Measurements from ENCODE around the gene PRB4. TPM values are rescaled to one million over a fixed set of nuclear protein-coding genes. Genes with fewer than 3 reads are reported as not detected.
"Not testable (repeated sequence)": the region's sequence is repeated elsewhere in the genome, so short reads cannot be mapped to it uniquely, and the experiment has no call there.

The PRB4 gene
- total RNA-seq (2016; rRNA removed; fragmentation: Illumina TruSeq; extraction: Trizol) (not detected in 2 replicates), polyA plus RNA-seq (2011; rRNA removed) (not detected in 2 replicates), polyA minus RNA-seq (2011; rRNA and poly(A)+ RNA removed; ENCODE audit: low replicate concordance) (not detected in 2 replicates), Bru-seq, nascent RNA (not detected), BruChase-seq, experiment 1, labeled RNA remaining after a 6-hour chase (not detected), BruChase-seq, experiment 2, labeled RNA remaining after a 2-hour chase (not detected)
- not detected in 2 replicates for total RNA-seq (2016; cell fraction: cytosol; rRNA removed; fragmentation: Illumina TruSeq; extraction: Trizol; ENCODE audit: low read depth)
- not detected in 2 replicates for total RNA-seq (2016; cell fraction: insoluble cytoplasmic fraction; rRNA removed; fragmentation: Illumina TruSeq; extraction: Trizol)
- total RNA-seq (2016; cell fraction: membrane; rRNA removed; fragmentation: Illumina TruSeq; extraction: Trizol), result not detected in 2 replicates
- not detected in 2 replicates for total RNA-seq (2016; cell fraction: nucleus; rRNA removed; fragmentation: Illumina TruSeq; extraction: Trizol)
- not detected in 2 replicates for polyA plus RNA-seq (2011; cell fraction: cytosol; rRNA removed)
- polyA plus RNA-seq (2011; cell fraction: nucleus; rRNA removed), result not detected in 2 replicates
- not detected in 2 replicates for polyA plus RNA-seq (2012)
- polyA plus RNA-seq (2016; cell fraction: cytosol; fragmentation: Illumina TruSeq; extraction: Trizol; ENCODE audit: low read depth), result not detected in 2 replicates
- polyA plus RNA-seq (2016; cell fraction: insoluble cytoplasmic fraction; fragmentation: Illumina TruSeq; extraction: Trizol; ENCODE audit: low read depth), result not detected in 2 replicates
- not detected in 2 replicates for polyA plus RNA-seq (2016; cell fraction: membrane; fragmentation: Illumina TruSeq; extraction: Trizol; ENCODE audit: low read depth)
- polyA plus RNA-seq (2016; cell fraction: nucleus; fragmentation: Illumina TruSeq; extraction: Trizol; ENCODE audit: insufficient read depth, low read depth), result not detected in 2 replicates
- not detected in 2 replicates for polyA minus RNA-seq (2011; cell fraction: cytosol; rRNA and poly(A)+ RNA removed)
- polyA minus RNA-seq (2011; cell fraction: nucleus; rRNA and poly(A)+ RNA removed), result not detected in 2 replicates
- long read RNA-seq, experiment 1, result 0 reads
- long read RNA-seq, experiment 2, result 0 reads

DNA sequence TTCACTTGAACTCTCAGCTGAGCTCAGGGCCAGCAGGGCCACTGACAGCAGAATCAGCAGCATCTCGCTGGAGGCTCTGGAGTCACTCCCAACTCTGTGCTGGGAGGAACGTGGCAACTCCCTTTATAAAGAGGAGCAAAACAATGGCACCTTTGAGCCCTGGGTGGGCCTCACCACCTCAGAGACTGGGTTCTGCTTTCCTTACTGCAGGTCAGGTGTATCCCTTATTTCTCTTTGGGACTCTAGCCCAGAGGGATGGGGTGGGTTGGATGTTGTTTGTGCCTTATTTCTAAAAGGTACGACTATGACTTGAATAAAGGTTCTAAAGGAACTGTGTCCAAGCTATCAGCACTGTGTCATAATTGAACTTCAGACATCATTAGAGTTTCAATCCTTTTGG lies at the start of gene PRB4:
PRB4 (minus strand) TSS at position 101 of the 400 bp plus-strand sequence; CDS start at position 63, 38 bp downstream.
- in situ Hi-C loops (cut with HindIII; ENCODE audit: extremely low pct_ligation_motif_present, low pct_unique_long_range_greater_than_20kb), result no loop called here
- FAIRE-seq, result no peak
- H3K4me3 ChIP-seq (replicated peaks in 1 of 3; ENCODE audit: insufficient read depth in 1 of 3, low read depth in 2 of 3, low read length in 3 of 3), result no peak within 1 kb of the TSS

DNA sequence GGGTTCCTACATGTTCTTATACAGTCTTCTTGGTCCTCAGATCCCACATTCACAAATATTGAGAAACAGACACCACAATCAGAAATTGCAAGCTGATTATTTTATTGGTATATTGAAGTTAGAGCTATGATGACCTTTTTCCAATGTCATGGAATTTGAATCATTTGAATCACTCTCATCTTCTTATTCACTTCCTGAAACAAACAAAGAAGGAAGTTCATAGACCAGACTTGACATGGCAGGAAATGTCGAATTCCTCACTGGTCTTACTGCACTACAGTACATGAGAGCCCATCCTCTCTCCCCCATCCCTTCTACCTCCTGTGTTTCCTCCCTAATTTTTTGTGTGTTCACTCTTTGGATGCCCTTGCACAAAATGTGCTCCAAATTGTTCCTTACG lies 41.5 kb upstream of the PRB4 start:
- H3K4me1 ChIP-seq (ENCODE audit: insufficient read depth, low read length); H3K27me3 ChIP-seq (ENCODE audit: control insufficient read depth in 1 of 2, insufficient read depth in 2 of 2, low read length in 2 of 2); FAIRE-seq; H3K4me2 ChIP-seq (ENCODE audit: low read depth, low read length); H2AFZ ChIP-seq (ENCODE audit: low read length); H3K79me2 ChIP-seq (ENCODE audit: insufficient read depth, low read length); H3K27ac ChIP-seq (ENCODE audit: extremely low read length, insufficient read depth, low read length); BruUV-seq (replicated peaks); ATAC-seq; H3K9ac ChIP-seq (ENCODE audit: insufficient read depth, low read depth, low read length); H3K9me3 ChIP-seq (ENCODE audit: low read length); H4K20me1 ChIP-seq (ENCODE audit: insufficient read depth, low read length); DNase-seq (ENCODE audit: low spot score); H3K4me3 ChIP-seq (replicated peaks in 1 of 3; ENCODE audit: insufficient read depth in 1 of 3, low read depth in 2 of 3, low read length in 3 of 3); POLR2A ChIA-PET; CTCF ChIA-PET (ENCODE audit: low intra/inter-chr PET ratio, low total read pairs); intact Hi-C loops (cut with micrococcal nuclease; ENCODE audit: unreplicated experiment); H3K36me3 ChIP-seq (replicated peaks in 1 of 2; ENCODE audit: control insufficient read depth in 1 of 2, insufficient read depth in 2 of 2, low read length in 2 of 2); in situ Hi-C loops (cut with HindIII; ENCODE audit: extremely low pct_ligation_motif_present, low pct_unique_long_range_greater_than_20kb): not testable (repeated sequence)
- 36% methylated on average over 2 of the region's 2 CpGs for WGBS (ENCODE audit: low lambda C conversion rate)

More for the DNA sequence above, at the start of gene PRB4:
- TF ChIP-seq ZNF720 (CRISPR knock-in tag; IDR thresholded peaks at IDR 0.05), result no peak
- no peak within 1 kb of the TSS for H2AFZ ChIP-seq (ENCODE audit: low read length)
- CTCF ChIA-PET (ENCODE audit: low intra/inter-chr PET ratio, low total read pairs), result no interaction called here
- intact Hi-C loops (cut with micrococcal nuclease; ENCODE audit: unreplicated experiment), result no loop called here
- no peak within 1 kb of the TSS for H3K27ac ChIP-seq (ENCODE audit: extremely low read length, insufficient read depth, low read length)
- no peaks in the 10 kb centered on the region for H3K36me3 ChIP-seq (replicated peaks in 1 of 2; ENCODE audit: control insufficient read depth in 1 of 2, insufficient read depth in 2 of 2, low read length in 2 of 2)
- DNase-seq (ENCODE audit: low spot score) (no peak), ATAC-seq (no peak)
- no peaks in the 10 kb centered on the region for H3K79me2 ChIP-seq (ENCODE audit: insufficient read depth, low read length)
- WGBS (ENCODE audit: low lambda C conversion rate), result 0% methylated on average over 3 of the region's 3 CpGs
- no peaks in the 10 kb centered on the region for H3K4me1 ChIP-seq (ENCODE audit: insufficient read depth, low read length)
- no peak within 1 kb of the TSS for H3K4me2 ChIP-seq (ENCODE audit: low read depth, low read length)
- H3K9ac ChIP-seq (ENCODE audit: insufficient read depth, low read depth, low read length), result no peak within 1 kb of the TSS
- BruUV-seq (replicated peaks), result no TSS peak
- no peaks in the 10 kb centered on the region for H3K27me3 ChIP-seq (ENCODE audit: control insufficient read depth in 1 of 2, insufficient read depth in 2 of 2, low read length in 2 of 2)
- no peaks in the 10 kb centered on the region for H4K20me1 ChIP-seq (ENCODE audit: insufficient read depth, low read length)
- H3K9me3 ChIP-seq (ENCODE audit: low read length), result no peaks in the 10 kb centered on the region
- POLR2A ChIA-PET, result no interaction called here

Data from HepG2 (cell line).